ENCODE data around the gene C1orf115.
A peak's percentile ranks its signal among the peaks of the same experiment; 100 is the strongest.
"Not testable (repeated sequence)": the region's sequence is repeated elsewhere in the genome, so short reads cannot be mapped to it uniquely, and the experiment has no call there.

Gene C1orf115

GRCh38 chr1:220695426-220695825 lies 5.3 kb downstream of the C1orf115 start:
- no peak for DNase-seq

DNA sequence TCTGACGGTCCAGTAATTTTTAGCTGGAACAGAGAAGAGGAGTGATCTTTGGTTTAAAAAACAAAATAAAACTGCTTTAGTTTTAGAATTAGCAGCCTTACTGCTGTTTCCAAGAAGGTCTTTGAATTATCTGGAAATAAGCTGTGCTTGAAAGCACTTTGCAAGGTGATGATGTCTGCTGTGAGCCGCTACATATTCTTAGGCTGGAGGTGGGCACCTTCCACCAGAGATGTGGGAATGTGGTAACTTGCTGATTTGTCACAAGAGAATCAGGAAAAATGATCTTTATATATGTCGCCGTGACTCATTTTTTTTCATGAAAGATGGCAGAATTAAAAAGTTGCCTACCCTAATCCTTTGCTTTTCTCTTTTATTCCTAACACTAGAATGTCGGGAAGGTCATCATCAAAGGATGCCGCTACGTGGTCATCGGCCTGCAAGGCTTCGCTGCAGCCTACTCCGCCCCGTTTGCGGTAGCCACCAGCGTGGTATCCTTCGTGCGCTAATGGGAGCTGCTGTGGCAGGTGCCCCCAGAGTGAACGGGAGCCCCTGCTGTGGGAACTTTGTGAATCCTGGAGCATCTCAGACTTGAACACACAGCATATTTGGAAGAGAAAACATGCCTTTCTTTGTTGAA lies 6.2 kb downstream of the C1orf115 start:
- no peak for DNase-seq

GRCh38 chr1:220696863-220697231 lies 6.7 kb downstream of the C1orf115 start:
- DNase-seq, result peak; percentile 53

GRCh38 chr1:220697326-220697725 lies 7.2 kb downstream of the C1orf115 start:
- peak; percentile 37 for DNase-seq

DNA sequence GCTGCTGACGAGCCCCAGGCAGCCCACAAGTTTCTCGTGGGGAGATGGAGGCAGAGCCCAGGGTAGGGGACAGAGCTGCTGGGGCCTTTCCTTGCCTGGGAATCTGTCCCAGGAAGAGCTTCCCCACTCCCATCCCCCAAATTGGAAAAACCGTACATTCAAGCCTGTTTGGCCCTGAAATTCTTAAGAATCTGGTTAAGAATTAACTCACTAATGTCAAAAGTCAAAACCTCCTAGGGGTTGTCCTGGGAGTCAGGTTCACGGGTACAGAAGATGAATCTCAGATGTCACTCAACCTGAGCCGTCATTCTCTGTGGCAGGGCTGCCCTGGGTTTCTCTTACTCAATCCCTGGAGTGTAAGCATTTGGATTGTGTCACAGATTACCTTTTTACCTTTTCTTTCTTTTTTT lies 8.4 kb downstream of the C1orf115 start:
- peak; percentile 26 for DNase-seq

DNA sequence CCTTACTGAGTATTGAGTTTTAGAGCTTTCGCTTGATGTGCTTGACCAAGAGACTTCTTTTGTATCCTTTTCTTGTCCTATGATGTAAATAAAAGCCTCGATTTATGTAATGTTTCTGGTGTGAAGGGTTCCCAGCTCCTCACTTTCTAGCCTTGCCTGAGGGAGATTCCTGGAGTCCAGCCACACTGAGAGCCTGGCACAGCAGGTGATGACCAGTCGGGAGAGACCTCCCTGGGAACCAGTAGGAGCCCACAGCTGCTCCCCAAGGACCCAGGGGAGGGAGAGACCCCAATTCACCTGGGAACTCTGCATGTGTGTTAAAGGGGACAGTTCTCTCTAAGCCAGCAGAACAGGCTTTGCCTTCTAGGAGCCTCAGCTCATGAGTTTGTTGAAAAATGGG lies 8.9 kb downstream of the C1orf115 start:
- DNase-seq, result peak; percentile 55

GRCh38 chr1:220700556-220701179 lies 10.5 kb downstream of the C1orf115 start:
- DNase-seq, result peak; percentile 77

- no peak for DNase-seq
Measured at GRCh38 chr1:220701974-220702373, 11.8 kb downstream of the C1orf115 start.

- peak; percentile 30 for DNase-seq
Measured at GRCh38 chr1:220702733-220703270, 12.6 kb downstream of the C1orf115 start.

- DNase-seq, result no peak
Measured at GRCh38 chr1:220703305-220703704, 13.1 kb downstream of the C1orf115 start.

DNA sequence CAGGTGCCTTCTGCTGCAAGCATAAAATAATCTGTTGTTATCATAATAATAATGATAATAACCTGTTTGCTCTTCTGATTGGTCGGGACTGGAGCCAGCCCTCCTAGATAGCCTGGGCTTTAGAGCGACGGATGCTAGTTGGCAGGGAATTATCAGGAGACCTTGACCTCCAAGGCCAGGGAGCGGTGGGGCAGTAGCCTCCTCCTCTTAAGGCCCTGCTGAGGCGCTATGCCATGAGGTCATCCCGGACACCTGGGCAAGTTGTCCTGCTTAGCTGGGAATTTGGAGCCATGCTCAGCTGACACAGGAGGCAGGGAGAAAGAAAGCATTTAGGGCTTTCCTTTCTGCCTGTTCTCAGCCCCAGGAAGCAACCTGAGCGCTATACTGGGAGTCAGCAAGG lies 15.6 kb downstream of the C1orf115 start:
- DNase-seq, result peak; percentile 41

GRCh38 chr1:220706480-220706879 lies 16.3 kb downstream of the C1orf115 start:
- no peak for DNase-seq

DNA sequence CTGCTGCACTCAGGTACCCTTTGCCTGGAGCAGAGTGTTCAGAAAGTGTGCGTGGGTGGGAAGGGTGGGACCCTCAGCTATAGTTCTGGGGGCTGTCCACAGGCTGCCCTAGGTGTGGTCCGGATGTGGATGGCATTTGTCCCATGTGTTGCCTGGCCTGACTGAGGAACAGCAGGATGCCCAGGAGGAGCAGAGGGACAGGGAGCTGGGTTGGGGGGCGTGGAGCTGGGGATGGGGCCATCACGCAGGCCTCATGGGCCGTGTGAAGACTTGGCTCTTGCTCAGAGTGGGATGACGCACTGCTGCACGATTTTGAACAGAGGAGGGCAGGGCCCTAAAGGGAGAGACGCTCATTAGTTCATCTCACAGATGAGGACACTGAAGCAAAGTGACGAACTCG lies 17.0 kb downstream of the C1orf115 start:
- peak; percentile 43 for DNase-seq

DNA sequence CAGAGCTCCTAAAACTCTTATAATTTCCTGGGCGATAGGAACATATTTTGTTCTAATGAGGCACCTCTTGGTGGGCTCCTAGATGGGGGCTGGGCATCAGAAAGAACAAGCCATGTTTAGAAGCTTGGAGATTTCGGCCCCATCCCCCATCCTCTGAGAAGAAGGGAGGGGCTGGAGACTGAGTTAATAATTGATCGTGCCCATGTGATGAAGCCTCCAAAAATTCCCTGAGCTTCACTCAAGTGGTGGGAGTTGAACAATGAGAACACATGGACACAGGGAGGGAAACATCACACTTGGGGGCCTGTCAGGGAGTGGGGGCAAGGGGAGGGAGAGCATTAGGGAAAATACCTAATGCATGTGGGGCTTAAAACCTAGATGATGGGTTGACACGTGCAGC lies 18.1 kb downstream of the C1orf115 start:
- no peak for DNase-seq

- no peak for DNase-seq
Measured at GRCh38 chr1:220708936-220709801, 19.0 kb downstream of the C1orf115 start.

DNA sequence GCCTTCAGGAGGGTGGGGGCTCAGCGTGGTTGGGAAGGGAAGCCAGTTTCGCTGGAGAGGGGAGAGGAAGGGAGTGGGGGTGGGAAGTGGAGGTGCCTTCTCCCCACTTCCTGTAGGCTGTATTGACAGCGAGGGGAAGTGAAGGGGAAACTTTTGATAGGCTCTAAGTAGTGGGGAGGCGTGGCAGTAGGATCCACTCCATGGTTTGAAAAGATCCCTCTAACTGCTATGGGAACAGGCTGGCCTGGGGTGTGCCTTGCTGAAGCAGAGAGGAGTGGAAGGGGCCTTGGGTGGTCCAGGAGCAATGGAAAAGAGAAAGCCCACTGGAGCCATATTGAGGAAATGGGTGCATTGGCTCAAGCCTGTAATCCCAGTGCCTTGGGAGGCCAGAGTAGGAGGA lies 20.2 kb downstream of the C1orf115 start:
- peak; percentile 16 for DNase-seq

GRCh38 chr1:220711056-220711809 lies 21.1 kb downstream of the C1orf115 start:
- DNase-seq, result peak; percentile 36

- DNase-seq, result not testable (repeated sequence)
Measured at GRCh38 chr1:220715986-220716385, 25.8 kb downstream of the C1orf115 start.

DNA sequence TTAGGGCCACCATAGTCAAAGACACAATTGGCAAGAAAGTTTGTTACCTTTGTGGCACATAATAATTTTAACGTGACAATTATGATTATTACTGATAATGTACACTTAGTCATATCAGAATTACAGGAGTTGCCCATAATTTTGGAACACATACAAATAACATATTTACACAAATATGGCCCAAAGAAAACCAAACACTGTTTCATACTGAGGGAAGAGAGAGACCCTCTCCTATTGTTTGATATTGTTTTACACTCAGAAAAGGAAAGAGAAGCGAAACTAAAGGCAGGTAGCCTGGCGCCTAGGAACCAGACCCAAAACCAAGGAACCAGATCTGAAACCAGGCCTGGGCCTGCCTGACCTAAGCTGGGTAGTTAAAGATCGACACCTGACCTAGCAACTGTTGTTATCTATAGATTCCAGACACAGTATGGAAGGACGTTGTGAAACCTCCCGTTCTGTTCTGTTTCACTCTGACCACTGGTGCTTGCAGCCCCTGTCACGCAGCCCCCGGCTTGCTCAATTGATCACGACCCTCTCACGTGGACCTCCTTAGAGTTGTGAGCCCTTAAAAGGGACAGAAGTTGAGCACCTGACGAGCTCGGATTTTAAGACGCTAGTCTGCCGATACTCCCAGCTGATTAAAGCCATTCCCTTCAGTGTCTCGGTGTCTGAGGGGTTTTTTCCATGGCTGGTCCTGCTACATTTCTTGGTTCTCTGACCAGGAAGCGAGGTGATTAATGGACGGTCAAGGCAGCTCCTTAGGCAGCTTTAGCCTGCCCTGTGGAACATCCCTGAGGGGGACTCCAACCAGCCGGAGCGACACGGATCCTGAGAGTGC lies 27.9 kb downstream of the C1orf115 start:
- no peak for DNase-seq

- not testable (repeated sequence) for DNase-seq
Measured at GRCh38 chr1:220721266-220721665, 31.1 kb downstream of the C1orf115 start.

DNA sequence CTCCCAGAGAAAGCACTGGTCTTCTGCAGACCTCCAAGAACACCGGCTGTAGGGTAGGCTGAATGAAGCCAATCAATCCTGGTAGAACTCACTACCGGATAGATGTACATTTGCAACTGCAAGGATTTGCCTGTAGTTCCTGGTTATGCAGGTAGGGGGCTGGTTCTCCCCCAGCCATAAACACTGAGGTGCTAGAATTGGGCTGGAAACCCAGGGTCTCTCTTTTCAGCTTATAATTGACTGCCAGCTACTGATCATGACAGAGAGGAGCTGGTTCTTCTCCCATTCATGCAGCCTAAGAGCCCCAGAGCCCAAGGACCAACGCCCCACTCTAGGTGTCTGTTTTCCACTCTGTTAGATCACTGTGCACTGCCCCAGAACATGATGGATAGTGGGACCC lies 36.5 kb downstream of the C1orf115 start:
- no peak for DNase-seq

GRCh38 chr1:220727519-220727918 lies 37.4 kb downstream of the C1orf115 start:
- DNase-seq, result no peak

Data from islet precursor cell (in vitro differentiated cells).